GM12892 (cell line): ENCODE measurements around the gene TMEM163.

Experiments
- POLR2A ChIP-seq: IDR thresholded peaks from 2 replicates; pipeline ENCODE4 v1.6.1; 2011; ENCODE audit warnings: low read depth, low read length, control low read depth
- POLR2AphosphoS5 ChIP-seq: IDR thresholded peaks from 2 replicates; pipeline ENCODE4 v1.6.1; 2011; ENCODE audit warnings: low read depth, low read length, control low read depth

DNA sequence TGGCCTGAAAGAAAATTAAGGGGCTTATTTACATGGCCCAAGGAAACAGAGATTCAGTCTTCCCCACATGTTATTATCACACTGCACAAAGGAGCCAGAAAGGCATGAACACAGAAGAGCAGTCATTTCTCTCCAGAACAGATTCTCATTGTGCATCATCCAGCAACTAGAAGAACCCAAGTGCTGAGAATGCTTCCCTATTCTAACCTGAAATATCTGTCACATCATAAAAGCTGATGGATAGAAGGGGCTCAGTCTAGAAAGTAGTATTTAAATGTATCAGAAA is 145.8 kb downstream of the TMEM163 start:
- TF ChIP-seq POLR2AphosphoS5 (no peak), POLR2A (no peak)
